HUES64 (cell line): ENCODE measurements around the gene HNRNPA0.

Experiments
- H3K27ac ChIP-seq: 2 replicates; pipeline ENCODE4 v1.7.0; 2013; ENCODE audit warnings: low read depth, low read length, inconsistent platforms
- H3K27me3 ChIP-seq: 2 replicates; pipeline ENCODE4 v1.6.1; 2013; ENCODE audit warnings: mild to moderate bottlenecking, low read length; ENCODE audit not compliant: insufficient read depth
- H3K36me3 ChIP-seq: 2 replicates; pipeline ENCODE4 v1.6.1; 2013; ENCODE audit warnings: mild to moderate bottlenecking, low read length; ENCODE audit not compliant: insufficient read depth
- H3K4me1 ChIP-seq: 2 replicates; pipeline ENCODE4 v1.6.1; 2013; ENCODE audit warnings: mild to moderate bottlenecking, low read length, moderate library complexity; ENCODE audit not compliant: insufficient read depth
- H3K4me3 ChIP-seq: 2 replicates; pipeline ENCODE4 v1.5.1; 2013; ENCODE audit warnings: mild to moderate bottlenecking, low read length, moderate library complexity
- H3K9ac ChIP-seq: 2 replicates; pipeline ENCODE4 v1.6.1; 2013; ENCODE audit warnings: mild to moderate bottlenecking, low read depth, low read length
- H3K9me3 ChIP-seq: 2 replicates; pipeline ENCODE4 v1.6.1; 2013; ENCODE audit warnings: low read depth, low read length; ENCODE audit not compliant: insufficient read depth
- WGBS: fragments of 150-250, 120-280 bp; methylation state at CpG from one replicate; pipeline ENCODE4 v1.1.7; 2013; ENCODE audit warnings: missing lambda C conversion rate; 5-methylcytosine and 5-hydroxymethylcytosine counted together

HNRNPA0 gene

DNA sequence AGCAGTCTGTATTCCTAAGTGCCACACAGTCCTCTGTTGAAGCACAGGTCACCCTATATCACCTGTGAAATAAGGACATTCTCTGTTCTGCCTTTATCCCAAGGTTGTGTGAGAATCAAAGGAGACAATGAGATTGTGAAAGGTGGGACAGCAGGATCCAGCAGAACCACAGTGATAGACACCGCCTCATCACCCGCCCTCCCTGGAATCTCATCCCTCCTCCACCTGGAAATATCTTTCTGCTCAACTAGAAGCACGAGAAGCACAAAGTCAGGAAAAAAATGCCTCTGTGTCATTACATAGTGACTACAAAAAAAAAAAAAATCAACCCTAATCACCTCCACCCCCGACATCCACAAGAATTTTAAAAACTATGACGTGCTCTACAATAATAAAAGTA is 50.6 kb downstream of the HNRNPA0 start:
- H3K4me3 ChIP-seq: no peak overlapping the region
- H3K27me3 ChIP-seq: no peaks in the 10 kb centered on the region
- H3K9ac ChIP-seq: no peak overlapping the region
- no peaks in the 10 kb centered on the region for H3K4me1 ChIP-seq
- 92% methylated on average over 5 of the region's 5 CpGs for WGBS
- H3K27ac ChIP-seq: no peak overlapping the region
- H3K36me3 ChIP-seq: 0 out of 2 replicates have a peak, but pooled peaks cover 4% of the 10 kb centered on the region
- H3K9me3 ChIP-seq: no peaks in the 10 kb centered on the region

DNA sequence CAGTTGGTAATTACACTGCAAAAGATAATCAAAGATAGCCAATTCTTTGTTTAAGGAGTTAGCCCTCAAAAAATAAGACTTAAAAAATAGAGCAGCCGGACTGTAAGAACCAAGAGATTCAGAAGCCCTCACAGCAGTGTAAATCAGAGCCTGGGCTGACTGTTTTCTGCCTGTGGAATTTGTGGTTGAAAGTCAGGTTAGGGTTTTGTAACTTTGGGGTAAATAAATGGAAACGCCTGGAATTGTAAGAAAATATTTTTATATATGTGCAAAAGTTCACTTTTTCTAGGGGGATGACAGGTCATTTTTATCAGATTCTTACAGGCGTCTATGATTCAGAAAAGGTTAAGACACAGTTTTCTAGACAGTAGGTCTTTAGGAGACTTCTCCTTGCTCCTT is 53.9 kb downstream of the HNRNPA0 start:
- H3K27ac ChIP-seq: no peak overlapping the region
- no peak overlapping the region for H3K9ac ChIP-seq
- H3K9me3 ChIP-seq: no peaks in the 10 kb centered on the region
- WGBS: 90% methylated on average over 3 of the region's 3 CpGs
- peaks cover 16% of the 10 kb centered on the region for H3K36me3 ChIP-seq
- no peaks in the 10 kb centered on the region for H3K27me3 ChIP-seq
- H3K4me3 ChIP-seq: no peak overlapping the region
- no peaks in the 10 kb centered on the region for H3K4me1 ChIP-seq

DNA sequence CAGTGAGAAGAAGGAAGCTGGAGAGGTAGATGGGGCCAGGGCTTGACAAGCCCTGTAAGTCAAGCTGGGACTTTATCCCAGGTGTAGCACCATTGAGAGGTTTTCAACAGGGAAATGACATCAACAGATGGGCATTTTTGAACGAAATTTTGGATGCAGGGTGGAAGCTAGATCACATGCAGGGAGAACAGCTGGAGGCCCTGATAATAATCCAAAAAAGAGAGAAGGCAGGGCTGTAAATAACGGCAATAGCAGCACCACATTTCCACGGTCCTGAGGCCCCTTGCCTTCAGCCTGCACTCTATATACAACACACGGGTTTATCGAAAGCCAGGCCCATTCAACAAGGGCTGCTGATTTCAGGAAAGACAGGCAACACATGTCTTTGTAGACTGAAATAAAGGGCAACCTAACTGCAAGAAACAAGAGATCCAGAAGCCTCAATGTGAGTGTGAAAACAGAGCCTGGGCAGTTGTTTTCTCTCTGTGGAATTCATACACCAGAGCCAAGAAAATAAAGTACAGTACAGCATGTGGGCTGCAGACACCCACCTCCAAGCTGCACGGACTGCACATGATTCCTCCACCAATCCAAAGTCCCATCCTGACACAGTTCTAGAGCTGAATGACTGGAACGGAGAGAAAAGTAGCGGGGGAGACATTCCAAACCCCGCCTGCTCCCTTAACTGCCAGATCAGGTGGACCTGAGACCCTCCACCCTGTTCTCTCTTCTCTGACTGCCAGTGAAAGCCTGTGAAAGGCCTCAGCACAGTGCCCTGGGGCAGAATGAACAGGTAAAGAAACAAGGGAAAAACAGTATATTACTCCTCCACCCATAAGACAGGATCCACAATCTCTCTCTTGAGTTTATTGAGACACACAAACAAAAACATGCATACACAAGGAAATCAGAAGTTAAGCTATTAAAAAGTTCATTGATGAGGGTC is 54.6 kb downstream of the HNRNPA0 start:
- 82% methylated on average over 9 of the region's 9 CpGs for WGBS
- Histone ChIP-seq H3K4me1 (no peaks in the 10 kb centered on the region), H3K27me3 (no peaks in the 10 kb centered on the region), H3K4me3 (no peak overlapping the region), H3K9ac (no peak overlapping the region), H3K9me3 (no peaks in the 10 kb centered on the region), H3K36me3 (peaks cover 16% of the 10 kb centered on the region), H3K27ac (no peak overlapping the region)

DNA sequence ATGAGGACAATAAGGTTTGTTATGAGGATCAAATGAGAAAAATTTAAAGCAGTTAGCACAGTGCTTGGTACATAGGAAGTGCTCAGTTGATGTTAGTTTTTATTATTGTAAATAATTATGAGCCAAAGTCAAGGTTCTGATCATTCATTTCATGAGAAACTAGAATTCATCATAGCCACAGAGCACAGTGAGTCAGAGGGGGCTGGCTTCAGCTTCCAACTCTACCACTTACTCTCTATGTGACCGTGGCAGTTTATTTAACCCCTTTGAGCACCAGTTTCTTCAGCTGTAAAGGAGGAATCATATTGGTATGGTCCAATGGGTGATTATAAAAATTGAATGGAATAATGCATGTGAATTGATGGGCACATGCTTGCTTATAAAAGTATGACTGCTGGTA is 57.7 kb downstream of the HNRNPA0 start:
- H3K36me3 ChIP-seq: peaks cover 21% of the 10 kb centered on the region
- H3K4me3 ChIP-seq: no peak overlapping the region
- 0% methylated on average over 1 of the region's 1 CpG for WGBS
- no peak overlapping the region for H3K27ac ChIP-seq
- no peaks in the 10 kb centered on the region for H3K9me3 ChIP-seq
- H3K4me1 ChIP-seq: no peaks in the 10 kb centered on the region
- H3K27me3 ChIP-seq: no peaks in the 10 kb centered on the region
- no peak overlapping the region for H3K9ac ChIP-seq

DNA sequence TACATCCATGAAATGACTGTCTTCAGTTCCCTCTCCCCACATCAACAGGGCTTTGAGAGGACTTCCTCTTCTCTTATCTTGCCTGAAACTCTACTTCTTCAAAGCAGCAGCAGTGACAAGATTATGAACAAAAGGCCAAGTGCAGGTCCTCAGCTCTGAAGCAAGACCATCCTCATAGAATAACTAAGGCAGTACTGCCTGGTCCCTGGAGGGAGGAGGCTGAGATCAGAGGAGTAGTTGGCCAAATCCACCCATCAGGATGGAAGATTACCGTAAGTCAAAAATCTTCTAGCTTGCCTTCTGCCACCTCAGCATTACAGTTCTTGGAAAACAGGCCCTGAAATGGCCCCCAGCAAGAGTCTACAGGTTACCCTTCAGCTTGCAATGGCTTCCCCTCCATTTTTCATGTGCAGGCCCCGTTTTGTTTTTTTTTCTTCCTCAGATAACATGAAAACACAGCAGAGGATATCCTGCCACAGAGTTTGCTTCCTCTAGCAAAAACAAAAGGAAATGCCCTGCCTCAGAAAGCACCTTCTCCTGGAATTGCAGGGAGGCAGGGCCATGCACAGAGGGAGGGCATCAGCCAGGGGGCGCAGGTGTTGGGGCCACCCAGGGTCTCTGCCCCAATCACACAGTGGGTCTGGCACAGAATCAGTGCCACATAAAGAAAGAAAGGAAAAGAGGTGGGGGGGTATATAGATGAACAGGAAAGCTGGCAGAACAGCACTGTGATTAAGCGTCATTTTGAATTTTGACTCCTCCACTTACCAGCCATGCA is 58.3 kb downstream of the HNRNPA0 start:
- 92% methylated on average over 3 of the region's 4 CpGs for WGBS
- peaks cover 25% of the 10 kb centered on the region for H3K36me3 ChIP-seq
- H3K27ac ChIP-seq: no peak overlapping the region
- H3K9ac ChIP-seq: no peak overlapping the region
- H3K9me3 ChIP-seq: no peaks in the 10 kb centered on the region
- no peak overlapping the region for H3K4me3 ChIP-seq
- H3K27me3 ChIP-seq: no peaks in the 10 kb centered on the region
- no peaks in the 10 kb centered on the region for H3K4me1 ChIP-seq
